Parathyroid adenoma (tissue), 2 donors: Measurements from ENCODE around the gene ACTR3.
"Not testable (repeated sequence)": the region's sequence is repeated elsewhere in the genome, so short reads cannot be mapped to it uniquely, and the experiment has no call there.

ENCODE experiments used
- H2AFZ ChIP-seq: fragments of 300-600 bp; sonication (generic); one replicate; pipeline ENCODE4 v1.7.0; 2017; ENCODE audit warnings: antibody characterized with exemption, mild to moderate bottlenecking
- H3K27ac ChIP-seq: fragments of 300-600 bp; sonication (generic); one replicate; pipeline ENCODE4 v1.7.0; 2017
- H3K27me3 ChIP-seq: fragments of 300-600 bp; sonication (generic); one replicate; pipeline ENCODE4 v1.7.0; 2017; ENCODE audit warnings: low read length; ENCODE audit not compliant: control insufficient read depth, insufficient read depth
- H3K36me3 ChIP-seq: fragments of 300-600 bp; sonication (generic); one replicate; pipeline ENCODE4 v1.7.0; 2017; ENCODE audit warnings: low read length; ENCODE audit not compliant: control insufficient read depth, insufficient read depth
- H3K4me1 ChIP-seq: fragments of 300-600 bp; sonication (generic); one replicate; pipeline ENCODE4 v1.7.0; 2017; ENCODE audit warnings: control low read depth
- H3K4me2 ChIP-seq: fragments of 300-600 bp; sonication (generic); one replicate; pipeline ENCODE4 v1.7.0; 2017; ENCODE audit warnings: low read length
- H3K4me3 ChIP-seq: fragments of 300-600 bp; sonication (generic); one replicate; pipeline ENCODE4 v1.7.0; 2017; ENCODE audit warnings: low read depth, low read length
- H3K79me2 ChIP-seq: fragments of 300-600 bp; sonication (generic); one replicate; pipeline ENCODE4 v1.7.0; 2017; ENCODE audit warnings: control low read depth
- H3K9ac ChIP-seq: fragments of 300-600 bp; sonication (generic); one replicate; pipeline ENCODE4 v1.7.0; 2017; ENCODE audit warnings: mild to moderate bottlenecking
- H3K9me3 ChIP-seq: fragments of 300-600 bp; sonication (generic); one replicate; pipeline ENCODE4 v1.7.0; 2017; ENCODE audit warnings: low read length; ENCODE audit not compliant: control insufficient read depth
- CTCF ChIP-seq: fragments of 300-600 bp; sonication (generic); IDR thresholded peaks from one replicate; pipeline ENCODE4 v1.7.0; 2017; ENCODE audit warnings: antibody characterized with exemption, mild to moderate bottlenecking
- donor health status: primary hyperparathyroidism.

Gene ACTR3

DNA sequence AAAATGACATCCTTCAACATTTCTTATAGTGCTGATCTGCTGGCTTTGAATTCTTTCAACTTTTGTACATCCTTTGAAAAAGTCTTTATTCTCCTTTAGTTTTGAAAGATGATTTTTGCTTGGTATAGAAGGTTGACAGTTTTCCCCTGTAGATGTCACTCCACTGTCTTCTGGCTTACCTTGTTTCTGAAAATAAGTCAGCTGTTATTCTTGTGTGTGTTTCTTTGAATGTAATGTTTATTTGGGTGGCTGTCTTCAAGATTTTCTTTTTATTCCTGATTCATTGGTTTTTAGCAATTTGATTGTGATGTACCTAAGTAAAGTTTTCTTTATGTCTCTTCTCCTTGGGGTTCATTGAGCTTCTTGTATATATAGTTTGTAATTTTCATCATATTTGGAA is 47.6 kb downstream of the ACTR3 start:
- Histone ChIP-seq H3K36me3 (peaks cover 4% of the 10 kb centered on the region), H3K9ac (no peak overlapping the region), H2AFZ (no peak overlapping the region), H3K4me2 (no peak overlapping the region), H3K27me3 (no peaks in the 10 kb centered on the region), H3K27ac (no peak overlapping the region), H3K9me3 (no peaks in the 10 kb centered on the region), H3K79me2 (peaks cover 2% of the 10 kb centered on the region), H3K4me3 (no peak overlapping the region), H3K4me1 (no peaks in the 10 kb centered on the region)
- TF ChIP-seq CTCF, result no peak

GRCh38 chr2:113940891-113941290 is 51.0 kb downstream of the ACTR3 start:
- H3K27ac ChIP-seq, result no peak overlapping the region
- no peaks in the 10 kb centered on the region for H3K9me3 ChIP-seq
- H3K79me2 ChIP-seq, result no peaks in the 10 kb centered on the region
- H2AFZ ChIP-seq, result no peak overlapping the region
- H3K36me3 ChIP-seq, result peaks cover 4% of the 10 kb centered on the region
- no peak overlapping the region for H3K4me2 ChIP-seq
- H3K4me1 ChIP-seq, result no peaks in the 10 kb centered on the region
- H3K9ac ChIP-seq, result no peak overlapping the region
- TF ChIP-seq CTCF, result no peak
- H3K27me3 ChIP-seq, result no peaks in the 10 kb centered on the region
- no peak overlapping the region for H3K4me3 ChIP-seq

DNA sequence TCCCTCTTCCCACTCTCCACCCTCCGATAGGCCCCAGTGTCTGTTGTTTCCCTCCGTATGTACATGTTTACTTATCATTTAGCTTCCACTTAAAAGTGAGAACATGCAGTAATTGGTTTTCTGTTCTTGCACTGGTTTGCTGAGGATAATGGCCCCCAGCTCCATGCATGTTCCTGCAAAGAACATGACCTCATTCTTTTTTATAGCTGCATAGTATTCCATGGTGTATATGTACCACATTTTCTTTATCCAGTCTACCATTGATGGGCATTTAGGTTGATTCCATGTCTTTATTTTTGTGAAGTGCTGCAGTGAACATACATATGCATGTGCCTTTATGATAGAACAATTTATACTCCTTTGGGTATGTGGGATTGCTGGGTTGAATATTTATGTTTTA is 55.9 kb downstream of the ACTR3 start:
- not testable (repeated sequence) for H3K79me2 ChIP-seq, H3K4me2 ChIP-seq, H3K27me3 ChIP-seq, H3K4me3 ChIP-seq, H3K9ac ChIP-seq, H3K36me3 ChIP-seq, H3K4me1 ChIP-seq, H2AFZ ChIP-seq, H3K27ac ChIP-seq, H3K9me3 ChIP-seq

DNA sequence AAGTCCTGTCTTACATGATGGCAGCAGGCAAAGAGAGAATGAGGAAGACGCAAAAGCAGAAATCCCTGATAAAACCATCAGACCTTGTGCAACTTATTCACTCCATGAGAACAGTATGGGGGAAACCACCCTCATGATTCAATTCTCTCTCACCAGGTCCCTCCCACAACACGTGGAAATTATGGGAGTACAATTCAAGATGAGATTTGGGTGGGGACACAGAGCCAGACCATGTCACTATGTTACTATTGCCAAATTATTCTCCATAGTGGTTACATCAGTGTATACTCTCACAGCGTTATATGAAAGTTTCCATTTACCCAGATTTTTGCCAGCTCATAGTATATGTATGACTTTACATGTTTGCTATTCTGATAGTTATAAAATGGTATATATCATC is 61.0 kb downstream of the ACTR3 start:
- H2AFZ ChIP-seq, H3K4me2 ChIP-seq, H3K27ac ChIP-seq, H3K79me2 ChIP-seq, H3K27me3 ChIP-seq, H3K4me1 ChIP-seq, H3K9me3 ChIP-seq, H3K36me3 ChIP-seq, H3K9ac ChIP-seq, H3K4me3 ChIP-seq: not testable (repeated sequence)

DNA sequence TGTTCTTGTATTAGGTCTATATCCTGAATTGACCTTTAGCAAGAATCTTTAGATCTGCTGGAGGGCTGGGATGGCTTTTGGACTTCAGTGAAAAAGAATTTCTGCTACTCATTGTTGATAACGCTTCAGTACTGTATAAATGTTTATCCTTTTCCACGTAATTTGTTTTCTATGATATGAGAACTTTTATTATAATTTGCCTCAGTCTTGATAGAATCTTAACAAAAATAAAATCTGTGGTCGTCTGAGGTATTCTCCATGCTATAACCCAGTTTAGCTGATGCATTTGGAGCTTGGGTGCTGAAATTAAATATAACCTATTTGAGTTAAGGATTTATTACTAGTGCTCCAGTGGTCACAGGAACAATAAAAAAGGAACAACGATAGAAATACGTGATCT is 71.1 kb downstream of the ACTR3 start:
- Histone ChIP-seq H3K4me2 (no peak overlapping the region), H3K9ac (no peak overlapping the region), H2AFZ (no peak overlapping the region), H3K79me2 (no peaks in the 10 kb centered on the region), H3K27me3 (no peaks in the 10 kb centered on the region), H3K9me3 (no peaks in the 10 kb centered on the region), H3K36me3 (no peaks in the 10 kb centered on the region), H3K4me3 (no peak overlapping the region), H3K27ac (no peak overlapping the region), H3K4me1 (peaks cover 2% of the 10 kb centered on the region)
- TF ChIP-seq CTCF, result no peak

GRCh38 chr2:113962692-113963480 is 73.0 kb downstream of the ACTR3 start:
- no peaks in the 10 kb centered on the region for H3K79me2 ChIP-seq
- no peak overlapping the region for H3K4me3 ChIP-seq
- no peak overlapping the region for H3K27ac ChIP-seq
- no peaks in the 10 kb centered on the region for H3K9me3 ChIP-seq
- no peaks in the 10 kb centered on the region for H3K27me3 ChIP-seq
- no peak overlapping the region for H2AFZ ChIP-seq
- H3K9ac ChIP-seq, result no peak overlapping the region
- TF ChIP-seq CTCF, result no peak
- no peaks in the 10 kb centered on the region for H3K36me3 ChIP-seq
- H3K4me2 ChIP-seq, result no peak overlapping the region
- peaks cover 2% of the 10 kb centered on the region for H3K4me1 ChIP-seq
